Left colon (tissue), 2 donors: ENCODE measurements around the gene AMZ1. TPM values are rescaled to one million over a fixed set of nuclear protein-coding genes. Genes with fewer than 3 reads are reported as not detected.
A peak's percentile ranks its signal among the peaks of the same experiment; 100 is the strongest.
"Not testable (repeated sequence)": the region's sequence is repeated elsewhere in the genome, so short reads cannot be mapped to it uniquely, and the experiment has no call there.

Experiments
- ATAC-seq: fragments of 200-7000 bp; cut with Tn5 transposase; one replicate; pipeline ENCODE4 v1.9.1; 2020; ENCODE audit warnings: mild to moderate bottlenecking, moderate library complexity
- DNase-seq, 2 donors: peaks; one replicate each; pipeline ENCODE4 v3.0.0-alpha.2; 2020
- intact Hi-C, 2 donors: fragments of 100-400 bp; cut with DNase I in 1 of 2; cut with micrococcal nuclease in 1 of 2; formaldehyde crosslinking; loops; one replicate each; pipeline versions ENCODE4 v1.11.2 to v1.14.0; 2022; cut with DNase I, micrococcal nuclease
- total RNA-seq, 2 donors: library from RNA; stranded (reverse); fragmentation: NEBNext Ultra II Directional; extraction: Animal tissue kit (Norgen Biotek cat#: 25700); gene quantifications; one replicate each; pipeline ENCODE4 v1.2.1, GENCODE V29; 2021
- donor health status: DM: no; HTN: no; CAD: no.
- donor health status: DM: yes; HTN: yes; CAD: no.

AMZ1 gene
- total RNA-seq, 2 donors from 2014 or later = 0.28 TPM; not detected in 1

DNA sequence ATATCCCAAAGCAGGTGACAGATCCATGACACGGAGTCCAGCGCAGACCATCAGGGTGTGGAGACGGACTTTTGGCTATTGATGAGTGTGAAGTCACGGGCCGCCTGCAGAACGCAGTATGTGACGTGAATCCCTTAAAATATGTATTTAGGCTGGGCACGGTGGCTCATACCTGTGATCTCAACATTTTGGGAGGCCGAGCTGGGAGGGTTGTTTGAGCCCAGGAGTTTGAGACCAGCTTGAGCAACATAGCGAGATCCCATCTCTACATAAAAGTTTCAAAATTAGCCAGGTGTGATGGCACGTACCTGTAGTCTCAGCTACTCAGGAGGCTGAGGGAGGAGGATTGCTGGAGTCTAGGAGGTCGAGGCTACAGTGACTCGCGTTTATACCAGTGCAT is 1.9 kb upstream of the AMZ1 start:
- ATAC-seq (no peak), DNase-seq (no peak)
- intact Hi-C loops = no loop called here

DNA sequence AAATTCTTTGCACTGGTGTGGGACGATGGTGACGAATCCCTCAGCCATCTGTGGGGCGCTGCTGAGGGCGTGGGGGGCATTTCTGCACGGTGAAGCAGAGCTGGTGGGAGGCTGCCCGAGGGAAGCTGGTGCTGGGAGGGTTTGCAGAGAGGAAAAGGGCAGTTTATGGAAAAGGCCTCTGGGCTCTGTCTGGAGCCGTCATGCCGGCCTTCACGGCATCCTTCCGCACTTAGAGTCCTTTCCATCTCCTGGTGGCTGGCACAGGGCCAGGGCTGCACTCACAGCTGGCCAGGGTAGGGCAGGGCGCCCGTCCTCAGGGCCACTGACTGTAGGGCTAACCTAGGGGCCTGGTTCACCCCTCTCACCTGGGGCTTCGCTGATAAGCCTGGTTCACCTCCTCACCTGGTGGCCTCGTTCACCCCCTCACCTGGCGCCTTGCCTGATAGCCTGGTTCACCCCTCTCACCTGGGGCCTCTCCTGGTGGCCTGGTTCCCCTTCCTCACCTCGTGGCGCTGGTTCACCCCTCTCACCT is 598 bp upstream of the AMZ1 start:
- intact Hi-C loops = no loop called here
- no peak for DNase-seq
- peak; percentile 30 for ATAC-seq

DNA sequence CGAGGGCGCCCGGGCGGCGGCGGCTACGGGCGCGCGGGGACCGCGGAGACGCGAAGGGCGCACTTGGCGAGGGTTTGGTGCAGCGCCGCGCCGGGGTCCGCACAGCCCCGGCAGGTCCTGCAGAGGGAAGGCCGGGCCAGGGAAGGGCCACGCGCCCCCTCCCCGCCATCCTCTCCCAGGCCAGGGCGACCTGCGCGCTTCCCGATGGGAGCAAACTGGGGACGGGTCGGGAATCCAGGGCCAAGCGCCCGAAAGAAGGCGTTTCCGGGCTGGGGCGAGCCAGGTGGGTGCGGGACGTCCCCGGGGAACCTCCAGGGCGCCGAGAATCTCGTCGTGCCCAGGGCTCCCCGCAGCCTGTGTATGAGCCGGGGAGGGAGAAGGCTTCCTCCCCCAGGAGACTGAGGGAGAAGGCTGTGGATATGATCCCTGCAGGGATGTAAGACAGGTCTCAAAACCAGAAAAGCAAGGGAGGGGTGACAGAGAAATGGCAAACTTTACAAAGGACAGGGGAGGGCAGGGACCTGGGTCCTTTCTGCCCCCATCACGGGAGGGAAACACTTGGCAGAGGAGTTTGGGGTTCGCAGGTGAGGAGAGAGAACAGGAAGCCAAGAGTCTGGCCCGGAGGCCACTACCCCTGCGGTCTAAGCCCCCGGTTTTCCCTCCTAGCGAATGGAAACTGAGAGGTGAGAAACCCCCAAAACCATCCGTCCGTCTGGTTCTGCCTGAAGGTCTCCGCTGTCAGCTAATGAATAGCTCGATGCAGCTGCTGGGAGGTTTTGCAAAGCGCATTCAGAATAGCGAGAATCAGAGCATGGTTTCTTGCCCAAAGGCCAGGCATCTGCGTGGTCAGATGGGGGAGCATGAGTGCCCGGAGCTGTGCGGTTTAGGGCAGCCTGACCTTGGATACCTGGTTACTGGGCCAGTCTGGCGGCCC is 674 bp downstream of the AMZ1 start:
- intact Hi-C loops = no loop called here
- DNase-seq = no peak
- ATAC-seq = no peak

DNA sequence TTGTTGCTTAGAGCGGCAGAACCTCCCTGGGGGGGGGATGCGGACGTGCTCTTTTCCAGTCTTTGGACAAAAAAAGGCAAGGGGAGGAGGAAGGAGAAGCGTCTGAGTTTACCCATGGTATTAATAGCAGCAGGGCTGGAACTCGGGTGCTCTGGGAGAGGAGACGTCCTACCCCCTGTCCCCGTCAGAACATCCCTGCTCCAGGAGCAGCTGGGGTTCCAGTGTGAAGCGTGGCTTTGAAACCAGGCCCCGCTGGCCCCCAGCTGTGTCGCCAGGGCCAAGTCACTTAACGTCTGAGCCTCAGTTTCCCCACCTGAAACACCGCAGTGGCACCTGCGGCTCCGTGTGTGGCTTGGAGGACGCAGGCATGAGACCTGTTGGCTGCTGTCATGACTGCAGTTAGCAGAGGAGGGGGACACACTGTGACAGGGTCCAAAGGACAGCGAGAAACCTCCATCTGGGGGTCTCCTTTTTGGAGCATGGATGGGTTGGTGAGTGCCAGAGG is 1.4 kb downstream of the AMZ1 start:
- DNase-seq (no peak), ATAC-seq (no peak)
- intact Hi-C loops = no loop called here

DNA sequence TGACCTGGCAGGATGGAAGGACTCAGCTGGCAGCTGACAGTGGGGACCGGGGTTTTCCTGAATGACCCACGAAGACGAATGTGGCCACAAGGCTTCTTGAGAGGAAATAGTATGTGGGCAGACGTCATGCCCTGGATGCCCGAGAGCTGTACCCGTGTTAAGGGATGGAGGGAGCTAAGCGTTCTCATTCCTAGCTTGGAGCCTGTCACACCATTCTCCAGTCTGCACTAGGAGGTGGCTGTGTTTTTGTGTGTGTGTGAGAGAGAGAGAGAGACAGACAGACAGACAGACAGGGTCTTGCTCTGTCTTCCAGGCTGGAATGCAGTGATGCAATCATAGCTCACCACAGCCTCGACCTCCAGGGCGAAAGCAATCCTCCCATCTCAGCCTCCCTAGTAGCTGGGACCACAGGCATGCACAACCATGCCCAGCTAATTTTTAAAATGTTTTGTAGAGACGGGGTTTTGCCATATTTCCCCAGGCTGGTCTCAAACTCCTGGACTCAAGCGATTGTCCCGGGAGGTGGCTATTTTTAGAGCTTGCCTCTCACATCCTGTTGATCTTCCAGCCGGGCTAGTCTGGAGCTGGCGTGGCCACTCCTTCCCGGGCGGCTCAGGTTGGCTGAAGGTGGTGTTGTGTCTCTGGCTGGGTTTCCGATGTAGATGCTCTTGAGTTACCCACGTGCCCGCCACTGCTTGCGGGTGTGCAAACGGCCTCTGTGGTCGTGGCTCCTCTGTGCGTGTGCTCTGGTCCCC is 2.1 kb downstream of the AMZ1 start:
- ATAC-seq (peak; percentile 48), DNase-seq (no peak)
- intact Hi-C loops = no loop called here

DNA sequence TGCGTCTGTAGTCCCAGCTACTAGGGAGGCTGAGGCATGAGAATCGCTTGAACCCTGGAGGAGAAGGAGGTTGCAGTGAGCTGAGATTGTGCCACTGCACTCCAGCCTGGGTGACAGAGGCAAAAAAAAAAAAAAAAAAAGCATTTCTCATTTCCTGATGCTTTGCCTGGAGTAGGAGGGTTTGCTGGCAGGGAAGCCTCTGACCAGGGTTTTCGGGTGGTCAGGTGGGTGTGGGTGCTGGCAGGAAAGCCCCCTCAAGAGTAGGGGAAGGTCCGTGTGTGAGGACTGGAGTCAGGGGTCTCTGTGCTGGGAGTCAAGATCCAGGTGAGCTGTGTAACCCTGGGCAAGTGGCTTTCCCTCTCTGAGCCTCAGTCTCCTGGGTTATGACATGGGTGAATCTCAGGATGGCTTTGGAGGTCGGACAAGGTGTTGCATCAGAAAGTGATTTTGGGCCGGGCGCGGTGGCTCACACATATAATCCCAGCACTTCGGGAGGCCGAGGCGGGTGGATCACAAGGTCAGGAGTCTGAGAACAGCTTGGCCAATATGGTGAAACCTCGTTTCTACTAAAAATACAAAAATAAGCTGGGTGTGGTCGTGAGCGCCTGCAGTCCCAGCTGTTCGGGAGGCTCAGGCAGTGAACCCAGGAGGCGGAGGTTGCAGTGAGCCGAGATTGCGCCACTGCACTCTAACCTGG is 3.2 kb downstream of the AMZ1 start:
- intact Hi-C loops = no loop called here

DNA sequence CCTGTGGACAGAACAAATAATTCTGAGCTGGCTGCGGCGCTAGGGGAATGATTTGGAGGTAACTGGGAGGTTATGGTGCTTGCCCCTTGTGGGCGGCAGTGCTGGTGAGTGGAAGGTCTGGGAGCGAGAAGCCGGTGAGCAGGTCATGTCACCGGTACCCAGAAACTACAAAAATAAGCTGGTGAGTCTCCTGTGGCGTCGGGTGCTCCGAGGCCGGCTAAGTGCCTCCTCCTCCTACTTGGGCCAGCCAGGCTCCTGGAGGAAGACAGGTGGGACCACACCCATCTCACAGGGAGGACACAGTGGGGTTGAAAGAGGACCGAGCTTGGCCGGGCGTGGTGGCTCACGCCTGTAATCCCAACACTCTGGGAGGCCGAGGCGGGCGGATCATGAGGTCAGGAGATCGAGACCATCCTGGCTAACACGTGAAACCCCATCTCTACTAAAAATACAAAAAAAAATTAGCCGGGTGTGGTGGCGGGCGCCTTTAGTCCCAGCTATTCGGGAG is 4.0 kb downstream of the AMZ1 start:
- DNase-seq, intact Hi-C loops: not testable (repeated sequence)
- ATAC-seq = peak; percentile 69

More for the DNA sequence above, 3.2 kb downstream of the AMZ1 start:
- ATAC-seq = peak; percentile 14
- no peak for DNase-seq

DNA sequence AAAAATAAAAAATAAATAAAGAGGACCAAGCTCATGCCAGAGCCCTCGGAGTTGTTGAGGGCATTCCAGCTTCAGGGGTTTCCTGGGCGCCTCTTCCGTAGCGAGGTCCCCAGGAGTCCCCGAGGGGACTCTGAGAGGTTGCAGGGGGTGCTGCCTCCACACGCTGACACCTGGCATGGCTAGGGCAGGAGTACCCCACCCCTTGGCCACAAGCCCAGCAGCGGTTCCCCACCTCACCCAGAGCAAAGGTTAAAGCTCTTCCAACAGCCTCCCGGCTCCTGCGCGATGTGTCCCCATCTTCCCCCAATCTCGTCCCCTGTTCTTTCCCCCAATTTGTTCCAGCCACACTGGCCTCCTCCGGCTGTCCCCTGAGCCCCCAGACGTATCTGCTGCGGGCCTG is 4.5 kb downstream of the AMZ1 start:
- DNase-seq (no peak), ATAC-seq (peak; percentile 57)
- intact Hi-C loops = no loop called here

DNA sequence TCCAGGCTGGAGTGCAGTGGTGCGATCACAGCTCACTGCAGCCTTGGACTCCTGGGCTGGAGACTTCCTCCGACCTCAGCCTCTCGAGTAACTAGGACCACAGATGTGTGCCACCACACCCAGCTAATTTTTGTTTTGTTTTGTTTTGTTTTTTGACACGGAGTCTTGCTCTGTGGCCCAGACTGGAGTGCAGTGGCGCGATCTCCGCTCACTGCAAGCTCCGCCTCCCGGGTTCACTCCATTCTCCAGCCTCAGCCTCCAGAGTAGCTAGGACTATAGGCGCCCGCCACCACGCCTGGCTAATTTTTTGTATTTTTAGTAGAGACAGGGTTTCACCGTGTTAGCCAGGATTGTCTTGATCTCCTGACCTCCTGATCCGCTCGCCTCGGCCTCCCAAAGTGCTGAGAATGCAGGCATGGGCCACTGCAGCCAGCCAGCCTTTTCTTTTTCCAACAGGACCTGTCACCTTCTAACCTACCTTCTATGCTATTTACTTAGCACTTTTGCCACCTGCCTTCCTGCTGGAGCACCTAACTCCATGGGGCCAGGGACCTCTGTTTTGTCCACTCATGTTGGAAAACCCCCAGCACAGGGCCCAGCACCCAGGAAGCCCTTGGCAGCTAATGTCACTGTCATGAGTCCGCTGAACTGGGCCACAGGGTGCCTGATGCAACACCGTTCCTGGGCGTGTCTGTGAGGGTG is 5.6 kb downstream of the AMZ1 start:
- intact Hi-C loops, ATAC-seq, DNase-seq: not testable (repeated sequence)

DNA sequence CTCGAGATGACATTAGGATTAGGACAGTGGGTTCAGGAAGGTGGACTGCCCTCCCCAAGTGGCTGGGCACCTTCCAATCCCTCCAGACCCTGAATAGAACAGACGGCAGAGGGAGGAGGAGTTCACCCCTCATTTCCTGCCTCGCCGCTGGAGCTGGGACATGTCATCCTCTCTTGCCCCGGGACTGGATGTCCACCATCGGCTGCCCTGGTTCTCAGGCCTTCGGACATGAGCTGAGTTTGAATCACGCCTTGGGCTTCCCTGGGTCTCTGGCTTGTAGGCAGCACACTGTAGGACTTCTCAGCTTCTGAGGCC is 6.1 kb downstream of the AMZ1 start:
- DNase-seq, intact Hi-C loops: not testable (repeated sequence)

DNA sequence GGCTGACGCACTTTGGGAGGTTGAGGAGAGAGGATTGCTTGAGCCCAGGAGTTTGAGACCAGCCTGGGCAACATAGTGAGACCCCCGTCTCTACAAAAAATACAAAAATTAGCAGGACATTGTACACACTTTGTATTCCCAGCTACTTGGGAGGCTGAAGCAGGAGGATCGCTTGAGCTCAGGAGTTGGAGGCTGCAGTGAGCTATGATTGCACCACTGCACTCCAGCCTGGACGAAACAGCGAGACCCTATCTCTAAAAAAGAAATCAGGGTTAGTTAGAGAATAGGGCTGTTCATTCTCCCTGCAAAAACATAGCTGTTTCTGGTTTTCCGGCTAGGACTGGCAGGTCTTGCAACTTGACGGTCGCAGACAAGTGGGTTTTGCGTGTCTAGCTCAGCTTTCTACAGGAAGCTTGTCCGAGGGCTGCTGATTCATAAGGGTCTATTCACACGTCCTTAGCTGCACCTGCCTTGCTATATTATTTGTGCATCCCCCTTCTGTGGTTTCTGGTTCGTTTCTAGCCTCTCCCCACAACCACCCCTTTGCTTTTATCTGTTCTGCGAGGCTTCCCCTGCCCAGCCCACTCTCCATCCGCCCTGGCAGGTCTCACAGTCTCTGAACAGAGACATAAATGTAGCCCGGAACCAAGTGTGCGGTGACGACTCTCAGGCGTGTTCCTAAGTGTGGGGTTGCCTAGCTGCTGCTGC is 10.7 kb downstream of the AMZ1 start:
- ATAC-seq (no peak), DNase-seq (no peak)

More for the DNA sequence above, 6.1 kb downstream of the AMZ1 start:
- not testable (repeated sequence) for ATAC-seq

DNA sequence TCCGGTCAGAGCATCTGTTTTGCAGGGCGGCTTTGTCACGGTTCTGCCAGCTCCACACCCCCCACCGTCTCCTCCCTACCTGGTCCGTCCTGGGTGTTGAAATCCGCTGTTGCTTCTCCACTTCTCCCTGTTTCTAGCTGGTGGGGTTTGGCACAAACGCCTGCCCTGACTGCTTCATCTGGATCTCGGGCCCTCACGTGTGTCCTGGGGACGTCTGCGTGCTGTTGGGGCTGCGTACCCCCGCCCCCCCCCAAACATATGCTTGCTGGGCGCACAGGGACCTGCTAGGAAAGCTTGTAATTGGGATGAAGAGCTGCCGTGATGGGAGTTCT is 11.3 kb downstream of the AMZ1 start:
- ATAC-seq (no peak), DNase-seq (no peak)
- intact Hi-C loops = no loop called here

More for the DNA sequence above, 10.7 kb downstream of the AMZ1 start:
- intact Hi-C loops = no loop called here

DNA sequence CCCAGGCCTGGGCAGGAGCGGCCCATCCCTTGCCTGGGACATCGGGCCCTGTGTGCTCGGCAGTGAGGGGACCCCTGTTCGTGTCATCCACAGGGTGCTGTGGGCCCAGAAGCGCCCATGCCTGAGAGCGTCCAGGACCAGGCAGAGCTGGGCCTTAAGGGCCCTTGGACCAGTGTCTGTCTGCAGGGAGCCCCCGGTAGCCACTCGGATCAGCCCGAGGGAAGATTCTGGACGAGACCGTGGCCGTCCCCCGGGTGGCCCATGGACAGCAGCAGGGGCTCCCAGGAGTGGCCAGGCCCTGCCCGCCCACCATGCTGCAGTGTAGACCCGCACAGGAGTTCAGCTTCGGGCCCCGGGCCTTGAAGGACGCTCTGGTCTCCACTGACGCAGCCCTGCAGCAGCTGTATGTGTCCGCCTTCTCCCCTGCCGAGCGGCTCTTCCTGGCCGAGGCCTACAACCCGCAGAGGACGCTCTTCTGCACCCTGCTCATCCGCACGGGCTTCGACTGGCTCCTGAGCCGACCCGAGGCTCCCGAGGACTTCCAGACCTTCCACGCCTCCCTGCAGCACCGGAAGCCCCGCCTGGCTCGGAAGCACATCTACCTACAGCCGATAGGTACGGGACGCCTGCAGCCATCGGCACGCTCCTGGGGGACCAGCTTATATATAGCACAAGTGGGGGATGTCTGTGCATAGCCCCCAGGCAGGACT is 12.3 kb downstream of the AMZ1 start:
- DNase-seq (no peak), ATAC-seq (no peak)
- intact Hi-C loops = no loop called here

DNA sequence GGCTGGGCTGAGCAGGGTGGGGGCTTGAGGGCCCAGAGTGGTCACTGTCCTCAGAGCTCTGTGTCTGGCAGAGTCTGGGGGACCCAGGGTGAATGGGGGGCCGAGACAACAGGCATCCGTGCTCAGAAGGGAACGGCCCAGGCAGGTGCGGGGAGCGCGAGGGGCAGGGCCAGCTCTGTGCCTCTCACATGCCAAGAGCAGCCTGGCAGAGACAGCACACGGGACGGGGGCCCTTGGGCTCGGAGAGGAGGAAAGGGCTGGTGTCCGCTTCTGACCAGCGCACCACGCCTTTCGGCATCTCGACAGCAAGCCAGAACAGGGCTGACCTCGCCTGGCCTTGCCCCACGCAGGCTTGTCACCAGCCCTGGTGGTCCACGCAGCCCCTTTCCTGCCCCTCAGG is 13.4 kb downstream of the AMZ1 start:
- DNase-seq (no peak), ATAC-seq (no peak)
- intact Hi-C loops = no loop called here

DNA sequence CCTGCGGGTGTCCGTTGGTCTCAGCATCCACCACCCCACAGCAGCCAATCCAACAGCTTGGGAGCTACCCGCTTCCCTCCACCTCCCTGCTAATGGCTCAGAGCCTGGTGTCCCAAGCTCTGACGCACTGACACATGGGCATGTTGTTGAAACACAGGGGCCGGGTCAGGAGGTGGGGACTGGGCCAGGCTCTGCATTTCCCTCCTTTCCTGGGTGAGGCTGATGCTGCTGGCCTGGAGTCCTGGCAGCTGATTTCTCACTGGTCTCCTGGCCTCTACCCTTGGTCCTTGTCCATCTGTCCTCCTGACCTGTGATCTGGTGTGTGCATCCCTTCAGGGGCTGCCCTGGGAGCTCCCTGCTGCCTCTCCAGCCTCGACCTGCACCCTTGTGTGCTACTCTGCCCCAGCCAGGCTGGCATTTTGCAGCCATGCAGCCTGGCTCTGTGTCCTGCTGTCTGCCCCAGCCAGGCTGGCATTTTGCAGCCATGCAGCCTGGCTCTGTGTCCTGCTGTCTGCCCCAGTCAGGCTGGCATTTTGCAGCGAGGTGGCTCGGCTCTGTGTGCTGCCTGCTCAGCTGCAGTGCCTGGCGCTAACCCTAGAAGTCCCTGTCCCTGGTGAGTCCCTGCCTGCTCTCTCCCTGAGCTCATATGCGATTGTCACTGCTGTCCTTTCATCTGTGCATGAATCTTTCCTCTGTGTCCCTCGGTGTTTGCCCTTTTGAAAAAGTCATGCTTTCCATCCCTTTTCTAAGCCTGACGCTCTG is 14.0 kb downstream of the AMZ1 start:
- ATAC-seq = no peak
- DNase-seq = no peak
- intact Hi-C loops = no loop called here

DNA sequence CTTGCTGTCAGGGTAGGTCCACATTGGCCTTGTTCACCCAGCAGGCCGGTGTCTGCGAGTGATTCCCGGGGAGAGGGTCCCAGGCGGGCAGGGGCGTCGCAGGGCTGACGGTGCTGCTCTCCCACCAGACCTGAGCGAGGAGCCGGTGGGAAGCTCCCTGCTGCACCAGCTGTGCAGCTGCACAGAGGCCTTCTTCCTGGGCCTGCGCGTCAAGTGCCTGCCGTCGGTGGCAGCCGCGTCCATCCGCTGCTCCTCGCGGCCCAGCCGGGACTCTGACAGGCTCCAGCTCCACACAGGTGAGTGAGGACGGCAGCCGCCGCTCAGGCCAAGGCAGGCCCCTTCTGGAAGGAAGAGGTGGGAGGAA is 14.6 kb downstream of the AMZ1 start:
- DNase-seq = no peak
- intact Hi-C loops = no loop called here
- ATAC-seq = no peak
